DMS153 treated with DMSO at 0.1 percent for 48 hours (cell line): ENCODE results near the gene SH3GL1.

Source experiments
- DNase-seq: peaks from one replicate; lab custom pipeline; 2025; ENCODE audit not compliant: unreplicated experiment; lab: John Stamatoyannopoulos, UW

The SH3GL1 gene

DNA sequence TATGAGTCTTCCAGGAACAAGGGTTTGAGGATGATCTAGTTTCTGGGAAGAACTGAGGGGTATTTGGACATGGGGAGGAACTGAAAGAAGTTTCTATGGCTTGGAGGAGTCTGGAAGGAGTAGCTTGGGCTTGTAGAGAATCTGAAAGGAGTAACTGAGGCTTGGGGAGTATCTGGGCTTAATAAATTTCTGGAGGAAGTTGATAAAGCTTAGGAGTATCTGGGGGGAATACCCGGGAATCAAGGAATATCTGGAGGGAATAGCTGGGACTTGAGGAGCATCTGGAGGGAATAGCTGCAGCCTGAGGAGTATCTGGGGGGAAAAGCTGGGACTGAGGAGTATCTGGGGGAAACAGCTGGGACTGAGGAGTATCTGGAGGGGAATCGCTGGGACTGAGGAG is 79.9 kb downstream of the SH3GL1 start:
- no peak for DNase-seq

DNA sequence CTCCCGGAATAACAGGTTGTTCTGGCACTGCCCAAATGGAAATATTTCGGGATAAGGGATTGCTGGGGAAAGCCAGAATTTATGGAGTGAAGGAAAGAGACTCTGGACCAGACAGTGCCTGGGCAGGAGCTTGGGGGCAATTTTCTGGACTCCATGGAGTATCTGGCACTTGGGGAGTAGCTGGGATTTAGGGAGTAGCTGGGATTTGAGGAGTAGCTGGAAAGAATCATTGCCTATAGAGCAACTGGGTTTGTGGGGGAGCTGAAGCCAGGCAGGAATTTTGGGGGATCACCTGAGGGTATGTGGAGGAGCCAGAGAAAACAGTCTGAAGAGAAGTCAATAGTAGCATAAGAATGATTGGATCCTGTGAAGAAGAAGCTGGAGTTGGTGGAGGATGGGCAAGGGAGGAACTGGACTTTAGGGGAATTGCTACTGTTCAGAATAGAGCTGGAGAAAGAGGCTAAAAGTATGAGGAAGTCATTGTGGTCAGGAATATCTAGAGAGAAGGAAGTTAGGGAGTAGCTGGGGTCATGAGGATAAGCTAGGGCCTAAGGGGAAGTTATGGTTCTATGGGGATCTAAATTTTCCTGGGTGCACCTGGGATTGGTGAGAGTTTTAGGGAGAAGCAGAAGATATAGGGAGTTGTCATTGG is 81.2 kb downstream of the SH3GL1 start:
- no peak for DNase-seq

DNA sequence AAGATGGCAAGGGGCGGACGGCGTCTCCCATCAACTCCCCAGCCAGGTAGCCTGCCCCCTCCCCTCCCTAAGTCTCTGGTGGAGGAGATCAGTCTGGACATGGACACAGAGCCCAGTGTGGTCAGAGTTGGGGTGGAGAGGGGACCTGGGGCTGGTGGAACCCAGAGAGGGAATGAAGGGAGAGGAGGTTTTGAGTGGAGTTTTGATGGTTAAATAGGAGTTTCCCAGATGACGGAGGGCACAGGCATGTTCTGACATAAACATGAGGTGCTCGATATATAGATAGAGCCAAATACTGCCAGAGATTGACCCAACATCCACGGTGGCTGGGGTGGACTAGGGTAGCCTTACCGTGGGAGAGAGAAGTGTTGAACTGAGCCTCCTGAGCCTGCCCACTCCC is 81.9 kb downstream of the SH3GL1 start:
- no peak for DNase-seq

DNA sequence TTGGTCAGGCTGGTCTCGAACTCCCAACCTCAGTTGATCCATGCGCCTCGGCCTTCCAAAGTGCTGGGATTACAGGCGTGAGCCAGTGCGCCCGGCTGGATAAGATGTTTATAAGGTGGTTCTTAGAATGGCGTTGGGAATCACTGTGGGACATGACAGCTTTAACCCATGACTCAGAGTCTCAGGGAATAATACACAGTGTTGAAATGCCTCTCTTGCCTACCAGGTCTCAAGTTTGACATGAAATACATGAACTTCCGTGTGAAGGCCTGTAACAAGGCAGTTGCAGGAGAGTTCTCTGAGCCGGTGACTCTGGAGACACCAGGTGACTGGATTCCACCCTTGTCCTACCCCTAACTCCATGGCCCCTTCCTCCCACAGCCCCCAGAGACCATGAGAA is 83.4 kb downstream of the SH3GL1 start:
- no peak for DNase-seq

DNA sequence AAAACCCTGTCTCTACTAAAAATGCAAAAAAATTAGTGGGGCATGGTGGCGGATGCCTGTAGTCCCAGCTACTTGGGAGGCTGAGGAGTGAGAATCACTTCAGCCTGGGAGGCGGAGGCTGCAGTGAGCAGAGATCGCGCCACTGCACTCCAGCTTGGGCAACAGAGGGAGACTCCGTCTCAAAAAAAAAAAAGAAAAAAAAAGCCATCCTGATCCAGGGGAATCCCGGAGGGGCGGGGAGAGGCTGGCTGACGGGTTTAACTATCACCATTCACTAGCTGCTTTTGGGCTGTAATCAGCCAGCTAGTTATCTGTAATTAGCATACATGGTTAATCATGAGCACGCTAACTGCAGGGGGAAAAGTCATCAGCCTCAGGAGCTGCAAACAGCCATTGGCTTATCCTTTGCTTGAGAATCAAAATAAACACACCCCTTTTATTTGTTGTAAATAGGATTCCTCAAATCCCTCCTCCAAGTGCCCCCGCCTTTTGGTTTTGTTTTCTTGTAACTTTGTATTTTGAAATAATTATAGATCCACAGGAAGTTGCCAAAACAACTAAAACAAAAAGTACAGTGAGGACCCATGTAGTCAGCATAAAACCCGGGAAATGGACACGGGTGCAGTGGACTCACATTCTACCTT is 86.4 kb downstream of the SH3GL1 start:
- DNase-seq = no peak
